Gastroesophageal sphincter (tissue), 3 donors: ENCODE results near the gene GUCA2A.

Source experiments
- CTCF ChIP-seq, 4 experiments: fragments of 200-600 bp in 2 of 4; fragments of 450-650 bp in 2 of 4; sonication (generic) in 1 of 4; IDR thresholded peaks; one replicate each; pipeline ENCODE4 v1.5.1; 2017 to 2019; ENCODE audit warnings: antibody characterized with exemption in 4 of 4, mild to moderate bottlenecking in 2 of 4, moderate library complexity in 2 of 4
- POLR2A ChIP-seq, 2 donors: fragments of 450-650 bp; IDR thresholded peaks; one replicate each; pipeline ENCODE4 v1.6.1; 2017; ENCODE audit warnings: antibody characterized with exemption in 2 of 2, mild to moderate bottlenecking in 2 of 2, moderate library complexity in 1 of 2

GRCh38 chr1:42162181-42162580, 2.4 kb downstream of the GUCA2A start:
- TF ChIP-seq CTCF (IDR thresholded peaks at IDR 0.05) (no peak), POLR2A (IDR thresholded peaks at IDR 0.05) (no peak)
